Right lobe of liver (tissue), 6 donors: ENCODE results near the gene ZIC2. TPM values are rescaled to one million over a fixed set of nuclear protein-coding genes. Genes with fewer than 3 reads are reported as not detected.

Source experiments
- ATAC-seq, 4 donors: fragments of 200-7000 bp; cut with Tn5 transposase; one replicate each; pipeline ENCODE4 v1.9.1; 2020; ENCODE audit warnings: mild to moderate bottlenecking in 4 of 4, moderate library complexity in 4 of 4
- DNase-seq, 3 donors: peaks; one replicate each; pipeline ENCODE4 v3.0.0-alpha.2; 2020
- H3K27ac ChIP-seq, 3 donors: fragments of 200-600 bp; one replicate each; pipeline ENCODE4 v1.8.0; 2022
- H3K27me3 ChIP-seq, 2 donors: fragments of 200-600 bp; one replicate each; pipeline ENCODE4 v1.8.0; 2022
- H3K36me3 ChIP-seq, 4 donors: fragments of 200-600 bp; sonication (generic) in 1 of 4; one replicate each; pipeline versions ENCODE4 v1.5.1 to v1.8.0; 2017 to 2022; ENCODE audit warnings: control low read depth in 1 of 4
- H3K4me1 ChIP-seq, 4 donors: fragments of 200-600 bp; sonication (generic) in 1 of 4; one replicate each; pipeline versions ENCODE4 v1.5.1 to v1.8.0; 2017 to 2022; ENCODE audit warnings: control low read depth in 1 of 4
- H3K4me3 ChIP-seq, 3 donors: fragments of 200-600 bp; one replicate each; pipeline ENCODE4 v1.8.0; 2022
- H3K9me3 ChIP-seq, 4 donors: fragments of 200-600 bp; sonication (generic) in 1 of 4; one replicate each; pipeline versions ENCODE4 v1.5.1 to v1.8.0; 2017 to 2022; ENCODE audit warnings: control low read depth in 1 of 4
- CTCF ChIP-seq, 4 donors: fragments of 200-600 bp in 3 of 4; fragments of 450-650 bp in 1 of 4; IDR thresholded peaks; one replicate each; pipeline versions ENCODE4 v1.5.1 to v1.8.0; 2016 to 2022; ENCODE audit warnings: antibody characterized with exemption in 4 of 4, mild to moderate bottlenecking in 2 of 4
- POLR2A ChIP-seq: fragments of 450-650 bp; IDR thresholded peaks from one replicate; pipeline ENCODE4 v1.6.1; 2017; ENCODE audit warnings: antibody characterized with exemption, mild to moderate bottlenecking
- WGBS: methylation state at CpG from one replicate; pipeline ENCODE4 v1.1.6; 2018; ENCODE audit warnings: low coverage, low lambda C conversion rate; ENCODE audit not compliant: insufficient coverage; ENCODE audit errors: missing lambda C conversion rate; 5-methylcytosine and 5-hydroxymethylcytosine counted together
- intact Hi-C, 2 donors: fragments of 100-400 bp; cut with DNase I; formaldehyde crosslinking; loops; one replicate each; pipeline versions ENCODE4 v1.11.2 to v1.14.1; 2022
- total RNA-seq, 6 experiments: library from RNA; depleted of rRNA in 2 of 6; stranded (reverse); fragments of >200 nt in 2 of 6; fragmentation: NEBNext Ultra II Directional in 3 of 6; extraction: Animal tissue kit (Norgen Biotek cat#: 25700) in 3 of 6; gene quantifications; one replicate each; pipeline versions ENCODE4 v1.1.0 to v1.2.4, GENCODE V29; 2016 to 2023
- donor health status: DM: no; HTN: yes; CAD: no.
- donor health status: DM: no; HTN: no; CAD: no.
- donor health status: DM: no; HTN: no; CAD: no.
- donor health status: DM: no; HTN: yes; CAD: no.
- donor health status: DM: no; HTN: yes; CAD: no.

ZIC2 gene
- total RNA-seq, 6 experiments from 2014 or later, result 0.24 TPM; not detected in 5

- no peak for DNase-seq
Measured at GRCh38 chr13:99991828-99992775, 10.5 kb downstream of the ZIC2 start.

GRCh38 chr13:99992949-99993351, 11.4 kb downstream of the ZIC2 start:
- H3K27me3 ChIP-seq, result peaks cover 50 to 98% of the 10 kb centered on the region in 2 donors
- no peak overlapping the region for H3K27ac ChIP-seq
- no peaks in the 10 kb centered on the region for H3K9me3 ChIP-seq
- no peaks in the 10 kb centered on the region for H3K4me1 ChIP-seq
- 7% methylated on average over 3 of the region's 3 CpGs for WGBS
- no peak for TF ChIP-seq POLR2A
- no peak for TF ChIP-seq CTCF (IDR thresholded peaks at IDR 0.05)
- no peak for DNase-seq
- ATAC-seq, result no peak
- H3K4me3 ChIP-seq, result no peak overlapping the region
- no peaks in the 10 kb centered on the region for H3K36me3 ChIP-seq
- intact Hi-C loops, result no loop called here

More at GRCh38 chr13:99991828-99992775, 10.5 kb downstream of the ZIC2 start:
- H3K27ac ChIP-seq, result no peak overlapping the region
- peaks cover 50 to 98% of the 10 kb centered on the region in 2 donors for H3K27me3 ChIP-seq
- ATAC-seq, result peak; percentile 29 to 68 (median 43)
- no peaks in the 10 kb centered on the region for H3K4me1 ChIP-seq
- H3K4me3 ChIP-seq, result no peak overlapping the region
- H3K9me3 ChIP-seq, result no peaks in the 10 kb centered on the region
- H3K36me3 ChIP-seq, result no peaks in the 10 kb centered on the region
- intact Hi-C loops, result no loop called here
- TF ChIP-seq POLR2A (no peak), CTCF (IDR thresholded peaks at IDR 0.05) (no peak)
- WGBS, result 6% methylated on average over 29 of the region's 36 CpGs

- H3K9me3 ChIP-seq, result no peaks in the 10 kb centered on the region
- no peaks in the 10 kb centered on the region for H3K4me1 ChIP-seq
- intact Hi-C loops, result no loop called here
- H3K36me3 ChIP-seq, result no peaks in the 10 kb centered on the region
- DNase-seq (no peak), ATAC-seq (no peak)
- WGBS, result 7% methylated on average over 9 of the region's 9 CpGs
- H3K4me3 ChIP-seq, result no peak overlapping the region
- peaks cover 45 to 88% of the 10 kb centered on the region in 2 donors for H3K27me3 ChIP-seq
- TF ChIP-seq CTCF (IDR thresholded peaks at IDR 0.05) (no peak), POLR2A (no peak)
- H3K27ac ChIP-seq, result no peak overlapping the region
Measured at GRCh38 chr13:99993660-99994637, 12.4 kb downstream of the ZIC2 start.

- H3K4me1 ChIP-seq, result no peaks in the 10 kb centered on the region
- no peak overlapping the region for H3K4me3 ChIP-seq
- no peaks in the 10 kb centered on the region for H3K9me3 ChIP-seq
- no peak for TF ChIP-seq POLR2A
- no peak for TF ChIP-seq CTCF (IDR thresholded peaks at IDR 0.05)
- ATAC-seq, result no peak
- DNase-seq, result no peak
- intact Hi-C loops, result no loop called here
- no peak overlapping the region for H3K27ac ChIP-seq
- H3K36me3 ChIP-seq, result no peaks in the 10 kb centered on the region
- H3K27me3 ChIP-seq, result peaks cover 39 to 82% of the 10 kb centered on the region in 2 donors
- 19% methylated on average over 1 of the region's 1 CpG for WGBS
Measured at GRCh38 chr13:99994638-99995020, 13.0 kb downstream of the ZIC2 start.
